HG02938 (cell line): ENCODE results near the gene LMX1A.

Experiments
- ATAC-seq: cut with Tn5 transposase; IDR thresholded peaks from one replicate; pipeline ENCODE4 v1.9.1; 2021; ENCODE audit warnings: mild to moderate bottlenecking, moderate library complexity; ENCODE audit not compliant: unreplicated experiment

Gene LMX1A

GRCh38 chr1:165281207-165281901 lies 75.2 kb downstream of the LMX1A start:
- no peak for ATAC-seq

GRCh38 chr1:165279882-165280281 lies 76.6 kb downstream of the LMX1A start:
- no peak for ATAC-seq

- ATAC-seq: no peak
These were observed 80.2 kb downstream of the LMX1A start for GRCh38 chr1:165276314-165276713.

DNA sequence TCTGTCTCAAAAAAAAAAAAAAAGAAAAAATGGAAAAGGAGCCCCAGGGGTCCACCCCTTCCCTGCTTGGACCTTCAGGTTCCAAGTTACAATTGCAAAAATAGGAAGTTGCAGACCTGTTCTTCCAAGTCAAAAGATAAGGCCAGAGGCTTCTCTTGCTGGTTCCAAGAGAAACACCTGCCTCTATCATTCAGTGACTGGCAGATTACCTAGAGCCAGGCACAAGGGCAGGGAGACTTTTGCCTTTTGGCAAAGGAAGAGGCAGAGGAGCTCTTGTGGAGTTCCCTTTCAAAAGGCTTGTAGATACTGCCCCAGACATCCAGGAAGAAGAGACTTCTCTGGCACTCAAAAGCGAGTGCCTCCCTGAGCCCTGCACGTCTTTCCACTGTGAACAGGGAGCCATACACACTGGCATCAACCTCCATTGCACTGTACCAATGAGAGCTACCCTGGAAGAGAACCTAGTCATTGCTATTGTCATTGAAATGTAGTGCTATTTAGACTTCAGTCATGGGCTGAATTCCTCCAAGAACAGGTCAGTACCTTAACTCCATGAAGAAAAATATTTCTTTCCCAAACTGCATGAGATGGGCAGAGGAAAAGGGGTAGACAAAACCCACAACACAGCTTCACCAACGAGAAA lies 91.2 kb downstream of the LMX1A start:
- no peak for ATAC-seq

DNA sequence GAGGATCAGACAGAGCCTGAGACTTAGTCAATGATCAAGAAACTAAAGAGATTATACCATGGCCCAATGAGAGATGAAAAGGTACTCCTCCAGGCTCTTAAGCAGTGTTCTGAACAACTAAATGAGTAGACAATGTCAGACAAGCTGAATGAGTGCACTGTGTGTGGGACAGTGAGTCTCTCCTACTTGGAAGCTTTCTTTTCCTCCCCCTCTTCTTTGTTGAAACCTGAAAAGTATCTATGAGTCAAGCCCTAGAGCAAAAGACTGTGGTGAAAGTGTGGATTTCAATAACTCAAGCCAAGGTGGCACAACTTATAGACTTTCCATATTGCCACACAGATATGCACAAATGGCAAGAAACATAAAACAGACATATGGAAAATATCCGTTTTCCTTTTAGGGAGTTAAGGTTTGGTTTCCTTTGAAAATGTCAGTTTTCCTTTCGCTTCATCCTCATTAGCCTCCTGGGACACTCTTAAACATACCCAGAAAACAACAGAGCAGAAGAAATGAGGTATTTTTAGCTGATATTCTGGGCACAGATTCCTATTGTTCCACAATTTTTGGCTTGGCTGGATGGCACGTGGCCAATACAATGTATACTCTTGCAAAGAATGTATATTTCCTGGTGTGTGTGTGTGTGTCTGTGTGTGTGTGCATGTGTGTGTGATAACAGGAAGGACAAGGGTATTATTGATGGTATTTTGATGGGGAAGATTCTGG lies 96.6 kb downstream of the LMX1A start:
- ATAC-seq: no peak

DNA sequence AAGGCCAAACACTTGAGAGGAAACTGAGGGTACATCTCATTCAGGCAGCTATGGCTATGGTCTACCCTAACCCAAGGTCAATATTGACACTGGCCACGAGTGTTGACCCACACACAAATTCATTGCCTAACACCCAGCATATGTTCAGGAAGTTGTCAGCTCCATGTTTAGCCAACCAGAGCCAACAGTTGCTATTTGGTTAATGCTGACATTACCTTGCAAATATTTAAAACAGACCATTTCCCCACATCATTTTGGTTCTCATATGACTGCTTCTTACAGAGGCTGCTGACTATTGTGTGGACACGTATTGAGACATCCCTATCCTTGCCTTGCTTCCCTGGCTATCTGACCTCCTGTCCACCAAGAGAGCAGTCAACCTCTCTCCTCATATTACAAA lies 97.3 kb downstream of the LMX1A start:
- ATAC-seq: no peak

- ATAC-seq: no peak
These were observed 98.5 kb downstream of the LMX1A start for GRCh38 chr1:165257969-165258459.

DNA sequence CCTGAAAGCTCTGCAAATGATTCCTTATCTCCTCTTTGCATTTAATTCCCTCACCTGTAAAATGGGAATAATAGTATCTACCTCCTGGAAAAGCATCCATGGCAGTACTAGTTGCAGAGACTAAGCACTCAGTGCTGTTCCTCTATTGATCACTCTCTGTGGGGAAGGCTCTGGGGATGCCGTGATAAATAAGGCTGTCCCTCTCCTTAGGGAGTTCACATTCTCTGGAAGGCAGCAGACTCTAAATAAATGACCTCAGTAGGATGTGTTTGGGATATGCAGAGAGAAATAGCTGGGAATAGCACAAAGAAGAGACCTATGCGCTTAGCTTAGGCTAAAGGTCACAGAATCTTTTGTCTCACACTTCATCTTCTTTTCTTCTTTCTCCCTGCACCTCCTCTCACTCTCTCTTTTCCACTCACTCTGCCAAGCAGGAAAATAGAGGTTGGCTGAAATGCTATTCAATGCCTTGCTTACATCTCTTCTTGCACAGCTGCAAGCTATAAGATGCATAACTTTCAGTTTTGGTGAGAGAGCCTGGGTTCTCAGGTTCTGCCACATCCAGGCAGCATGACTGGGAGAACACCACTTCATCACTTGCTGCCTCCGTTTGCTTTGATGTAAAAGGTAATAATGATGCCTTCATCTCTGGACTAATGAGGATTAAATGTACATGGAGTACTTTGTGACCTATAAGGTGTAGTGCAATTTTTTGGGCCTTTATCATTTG lies 101.5 kb downstream of the LMX1A start:
- no peak for ATAC-seq

GRCh38 chr1:165254376-165254775 lies 102.1 kb downstream of the LMX1A start:
- ATAC-seq: no peak

DNA sequence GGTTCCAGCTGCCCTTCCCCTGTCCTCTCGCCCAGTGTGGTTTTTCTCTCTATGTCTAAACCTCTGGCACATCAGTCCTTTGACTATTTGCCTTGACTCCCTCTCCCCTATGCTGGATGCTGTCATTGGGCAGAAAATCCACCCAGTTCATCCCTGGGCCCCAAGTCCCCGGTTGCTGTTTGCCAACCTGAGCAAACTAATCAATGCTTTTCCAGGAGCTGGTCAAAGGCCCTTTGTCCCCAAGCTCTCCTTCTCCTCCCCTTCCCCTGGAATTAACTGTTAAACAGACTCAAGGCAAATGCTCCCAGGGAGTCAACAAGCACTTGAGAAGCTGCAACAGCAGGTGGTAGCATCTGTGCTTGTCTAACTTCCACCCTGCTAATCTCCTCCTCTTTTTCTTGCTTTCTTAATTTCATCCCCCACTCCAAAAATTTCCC lies 102.7 kb downstream of the LMX1A start:
- no peak for ATAC-seq

DNA sequence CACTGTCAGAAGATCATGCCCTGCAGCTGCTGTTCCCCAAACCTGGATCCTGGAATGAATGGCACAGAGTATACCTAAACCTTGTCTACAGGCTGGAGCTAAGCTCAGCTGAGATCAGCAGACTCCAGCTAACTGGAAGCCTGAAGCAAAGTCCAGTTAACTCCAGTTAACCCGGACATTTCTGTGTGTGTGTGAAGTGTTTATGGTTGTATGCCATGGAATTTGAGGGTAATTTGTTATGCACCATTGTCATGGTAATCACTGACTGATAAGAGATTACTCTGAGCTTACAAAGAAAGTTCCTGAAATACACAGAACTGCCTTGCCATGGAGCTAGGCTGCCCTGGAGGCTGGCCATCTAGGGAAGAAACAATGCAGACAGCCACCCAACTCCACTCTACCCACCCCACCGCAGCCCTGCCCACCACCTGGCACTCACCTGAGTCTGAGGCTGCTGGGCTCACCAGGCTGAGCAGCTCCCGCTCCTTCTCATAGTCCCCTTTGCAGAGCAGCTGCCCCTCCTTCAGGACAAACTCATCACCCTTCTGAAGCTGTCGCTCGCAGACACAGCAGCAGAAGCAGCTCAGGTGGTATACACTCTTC lies 107.4 kb downstream of the LMX1A start:
- no peak for ATAC-seq

- no peak for ATAC-seq
These were observed 114.6 kb downstream of the LMX1A start for GRCh38 chr1:165241952-165242351.

GRCh38 chr1:165241321-165241720 lies 115.2 kb downstream of the LMX1A start:
- ATAC-seq: no peak

DNA sequence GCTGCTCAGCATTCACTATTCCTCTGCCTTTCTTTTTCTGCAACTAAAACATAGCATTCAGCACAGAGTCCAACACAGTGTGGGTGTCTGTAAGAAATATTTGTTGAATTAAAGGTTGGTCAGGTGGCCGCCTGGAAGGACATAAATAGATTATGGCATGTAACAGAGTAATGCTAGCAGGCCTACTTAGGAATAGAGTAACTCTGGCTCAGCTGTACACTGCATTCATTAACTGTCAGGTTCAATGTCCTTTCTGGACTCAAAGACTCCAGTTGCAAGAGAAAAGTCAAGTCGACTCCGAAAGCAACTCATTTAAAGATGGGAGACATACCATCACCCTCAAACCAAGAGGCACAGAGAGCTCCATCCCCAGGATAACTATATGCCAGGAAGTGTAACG lies 116.0 kb downstream of the LMX1A start:
- ATAC-seq: no peak

DNA sequence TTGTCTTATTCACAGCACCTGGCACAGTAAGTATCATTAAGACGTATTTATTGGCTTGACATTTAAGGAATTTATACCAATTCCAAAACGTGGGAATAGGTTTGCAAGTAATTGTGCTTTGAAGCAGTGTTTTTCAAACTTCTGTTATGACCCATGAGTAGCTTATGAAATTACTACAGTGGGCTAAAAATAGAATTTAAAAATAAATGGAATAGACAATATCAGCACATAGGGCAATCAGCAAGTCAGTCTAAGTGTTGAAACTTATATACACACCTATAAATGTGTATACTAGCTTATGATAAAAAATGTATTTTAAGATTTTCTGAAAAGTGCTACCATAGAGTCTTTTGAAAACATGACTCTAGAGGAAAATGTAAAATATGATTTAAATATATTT lies 116.6 kb downstream of the LMX1A start:
- no peak for ATAC-seq

GRCh38 chr1:165235777-165236291 lies 120.7 kb downstream of the LMX1A start:
- ATAC-seq: no peak

DNA sequence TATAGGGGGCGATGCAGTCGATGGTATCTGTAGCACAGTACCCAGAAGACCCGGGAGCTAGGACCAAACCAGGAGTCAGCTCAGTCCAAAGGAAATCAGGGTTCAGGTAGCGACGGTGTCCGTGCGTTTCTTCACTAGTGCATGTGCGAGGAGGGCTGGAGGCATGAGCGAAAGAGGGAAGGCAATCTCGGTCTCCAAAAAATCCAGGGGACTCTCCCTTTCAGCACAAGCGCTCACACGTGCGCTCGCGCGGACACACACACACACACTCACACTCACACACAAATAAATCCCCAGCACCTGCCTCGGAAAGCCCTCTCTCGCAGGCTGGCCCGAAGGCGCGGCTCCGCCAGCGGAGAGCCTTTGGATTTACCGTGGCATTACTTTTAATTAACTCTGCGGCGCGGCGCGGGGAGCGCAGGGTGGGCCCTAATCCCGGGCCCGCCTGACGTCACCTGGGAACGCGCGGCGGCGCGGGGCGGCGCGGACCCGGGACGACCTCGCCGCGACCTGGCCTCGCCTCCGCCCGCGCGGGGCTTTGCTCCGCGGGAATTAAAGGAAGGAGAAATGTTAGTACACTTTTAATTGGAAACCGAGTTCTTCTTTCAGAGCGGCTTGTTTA lies 121.2 kb downstream of the LMX1A start:
- ATAC-seq: no peak

DNA sequence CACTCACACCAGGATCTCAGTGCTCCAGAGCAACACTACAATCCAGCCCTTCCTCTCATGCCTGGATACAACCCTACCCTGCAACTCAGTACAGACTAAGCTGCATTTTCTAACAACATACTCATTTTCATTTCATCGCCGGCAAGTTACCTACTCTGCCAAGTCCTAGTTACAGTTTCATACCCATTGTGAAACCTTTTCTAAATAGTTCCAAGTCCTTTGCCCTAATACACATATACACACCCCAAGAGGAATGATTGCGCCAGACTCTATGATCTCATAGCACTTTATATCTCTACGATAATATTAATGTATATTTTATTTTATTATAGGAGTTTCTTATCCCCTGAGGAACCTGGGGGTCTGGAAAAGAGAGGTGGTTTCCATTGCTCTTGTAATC lies 122.4 kb downstream of the LMX1A start:
- no peak for ATAC-seq

DNA sequence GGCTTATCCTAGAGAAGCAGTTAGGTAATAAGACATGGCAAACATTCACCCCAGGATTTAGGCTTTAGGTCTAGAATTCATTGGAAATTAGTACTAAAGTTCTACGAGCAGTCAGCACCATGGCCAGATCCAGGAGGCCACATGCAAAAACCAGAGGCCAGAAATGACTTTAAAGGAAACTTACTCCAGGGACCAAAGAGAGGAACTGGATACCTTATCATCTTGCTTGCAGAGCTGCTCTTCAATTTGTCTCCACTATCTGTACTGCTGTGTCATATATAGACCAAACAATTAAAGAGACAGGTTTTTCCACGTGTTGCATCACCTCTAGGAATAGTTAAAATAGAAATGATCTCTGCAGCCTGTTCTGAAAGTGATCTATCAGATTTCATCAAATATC lies 127.8 kb downstream of the LMX1A start:
- no peak for ATAC-seq

GRCh38 chr1:165228111-165228655 lies 128.3 kb downstream of the LMX1A start:
- no peak for ATAC-seq
